ENCODE data around the gene MAP7. TPM values are rescaled to one million over a fixed set of nuclear protein-coding genes. Genes with fewer than 3 reads are reported as not detected.

The MAP7 gene
- total and polyA plus RNA-seq, 10 donors, result 0.67 to 4.9 (median 3.0) TPM

DNA sequence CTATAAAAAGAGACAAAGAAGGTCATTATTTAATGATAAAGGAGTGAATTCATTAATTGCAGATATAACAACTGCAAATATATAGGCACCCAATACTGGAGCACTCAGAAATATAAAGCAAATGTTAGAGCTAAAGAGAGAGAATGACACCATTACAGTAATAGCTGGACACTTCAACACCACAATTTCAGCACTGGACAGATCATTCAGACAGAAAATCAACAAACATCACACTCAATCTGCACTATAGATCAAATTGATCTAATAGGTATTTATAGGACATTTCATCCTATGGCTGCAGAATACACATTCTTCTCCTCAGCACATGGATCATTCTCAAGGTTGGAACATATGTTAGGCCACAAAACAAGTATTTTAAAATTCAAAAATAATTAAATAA, 72.7 kb downstream of the MAP7 start:
- Histone ChIP-seq H3K4me3 (no peak overlapping the region), H3K27me3 (replicated peaks in 1 of 7) (no peaks in the 10 kb centered on the region), H3K27ac (no peak overlapping the region), H3K36me3 (no peaks in the 10 kb centered on the region), H3K4me1 (no peaks in the 10 kb centered on the region), H3K9me3 (no peaks in the 10 kb centered on the region)
- no peak for DNase-seq
- TF ChIP-seq POLR2A (IDR thresholded peaks at IDR 0.05) (no peak), POLR2AphosphoS5 (IDR thresholded peaks at IDR 0.05) (no peak)
- TF ChIP-seq, protein P1, sequence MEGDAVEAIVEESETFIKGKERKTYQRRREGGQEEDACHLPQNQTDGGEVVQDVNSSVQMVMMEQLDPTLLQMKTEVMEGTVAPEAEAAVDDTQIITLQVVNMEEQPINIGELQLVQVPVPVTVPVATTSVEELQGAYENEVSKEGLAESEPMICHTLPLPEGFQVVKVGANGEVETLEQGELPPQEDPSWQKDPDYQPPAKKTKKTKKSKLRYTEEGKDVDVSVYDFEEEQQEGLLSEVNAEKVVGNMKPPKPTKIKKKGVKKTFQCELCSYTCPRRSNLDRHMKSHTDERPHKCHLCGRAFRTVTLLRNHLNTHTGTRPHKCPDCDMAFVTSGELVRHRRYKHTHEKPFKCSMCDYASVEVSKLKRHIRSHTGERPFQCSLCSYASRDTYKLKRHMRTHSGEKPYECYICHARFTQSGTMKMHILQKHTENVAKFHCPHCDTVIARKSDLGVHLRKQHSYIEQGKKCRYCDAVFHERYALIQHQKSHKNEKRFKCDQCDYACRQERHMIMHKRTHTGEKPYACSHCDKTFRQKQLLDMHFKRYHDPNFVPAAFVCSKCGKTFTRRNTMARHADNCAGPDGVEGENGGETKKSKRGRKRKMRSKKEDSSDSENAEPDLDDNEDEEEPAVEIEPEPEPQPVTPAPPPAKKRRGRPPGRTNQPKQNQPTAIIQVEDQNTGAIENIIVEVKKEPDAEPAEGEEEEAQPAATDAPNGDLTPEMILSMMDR (IDR thresholded peaks at IDR 0.05 in 8 of 11, conservative IDR thresholded peaks at IDR 0.05 in 3 of 11), result no peak
- intact Hi-C loops (cut with DNase I; ENCODE audit: low total_unique reads), result no loop called here

DNA sequence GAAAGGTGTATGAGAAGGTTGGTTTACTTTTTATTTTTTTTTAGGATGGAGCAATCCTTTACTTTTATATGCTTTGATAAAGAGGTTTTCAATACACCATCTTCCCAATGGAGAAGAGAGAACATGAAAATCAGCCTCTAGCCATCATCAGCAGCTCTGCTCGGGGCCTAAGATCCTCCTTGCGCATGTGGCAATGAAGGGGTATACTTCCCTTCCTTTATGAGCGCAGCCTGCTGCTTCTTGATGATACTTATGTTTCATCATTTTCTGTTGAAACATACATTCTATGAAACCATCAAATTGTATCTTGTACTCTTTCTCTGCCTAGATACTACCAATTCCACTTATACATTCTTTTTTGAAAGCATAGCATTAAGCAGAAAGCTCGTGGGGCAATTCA, 74.5 kb downstream of the MAP7 start:
- H3K27ac ChIP-seq, result no peak overlapping the region
- intact Hi-C loops (cut with DNase I; ENCODE audit: low total_unique reads), result no loop called here
- H3K4me3 ChIP-seq, result no peak overlapping the region
- peaks cover 0 to 7% (median 3%) of the 10 kb centered on the region in 6 donors for H3K4me1 ChIP-seq
- H3K27me3 ChIP-seq (replicated peaks in 1 of 7), result no peaks in the 10 kb centered on the region
- no peak for DNase-seq
- no peaks in the 10 kb centered on the region for H3K9me3 ChIP-seq
- WGBS, 5 donors, result 54 to 88% (median 82%) methylated on average over 4 of the region's 4 CpGs
- TF ChIP-seq POLR2AphosphoS5 (IDR thresholded peaks at IDR 0.05) (no peak), POLR2A (IDR thresholded peaks at IDR 0.05) (no peak)
- TF ChIP-seq, protein P1 (IDR thresholded peaks at IDR 0.05 in 8 of 11, conservative IDR thresholded peaks at IDR 0.05 in 3 of 11), result no peak
- H3K36me3 ChIP-seq, result no peaks in the 10 kb centered on the region

DNA sequence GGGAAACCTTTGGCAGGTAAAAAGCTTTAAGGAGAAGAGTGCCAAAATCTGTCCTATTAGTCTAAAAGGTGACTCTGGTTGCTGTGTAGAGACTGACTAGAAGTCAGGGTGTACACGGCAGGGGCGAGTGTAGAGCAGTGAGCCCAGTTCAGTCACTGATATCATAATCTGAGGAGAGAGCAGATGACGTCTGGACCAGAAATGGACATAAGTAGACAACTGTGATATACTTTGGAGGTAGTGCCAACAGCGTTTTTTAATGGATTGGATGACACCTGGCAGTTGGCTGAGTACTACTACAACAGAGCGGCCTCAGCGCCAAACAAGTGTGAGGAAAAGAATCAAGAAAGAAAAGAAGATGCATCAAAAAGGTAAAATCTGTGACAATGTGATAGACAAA, 76.0 kb downstream of the MAP7 start:
- no peaks in the 10 kb centered on the region for H3K27me3 ChIP-seq (replicated peaks in 1 of 7)
- WGBS, 5 donors, result 91 to 92% (median 91%) methylated on average over 6 of the region's 6 CpGs
- no peak overlapping the region for H3K4me3 ChIP-seq
- H3K4me1 ChIP-seq, result peaks cover 0 to 17% (median 3%) of the 10 kb centered on the region in 6 donors
- no peak for DNase-seq
- TF ChIP-seq POLR2A (IDR thresholded peaks at IDR 0.05), result no peak
- no peak for TF ChIP-seq POLR2AphosphoS5 (IDR thresholded peaks at IDR 0.05)
- TF ChIP-seq, protein P1 (IDR thresholded peaks at IDR 0.05 in 8 of 11, conservative IDR thresholded peaks at IDR 0.05 in 3 of 11), result no peak
- no peaks in the 10 kb centered on the region for H3K9me3 ChIP-seq
- no peak overlapping the region for H3K27ac ChIP-seq
- H3K36me3 ChIP-seq, result no peaks in the 10 kb centered on the region
- intact Hi-C loops (cut with DNase I; ENCODE audit: low total_unique reads), result no loop called here

DNA sequence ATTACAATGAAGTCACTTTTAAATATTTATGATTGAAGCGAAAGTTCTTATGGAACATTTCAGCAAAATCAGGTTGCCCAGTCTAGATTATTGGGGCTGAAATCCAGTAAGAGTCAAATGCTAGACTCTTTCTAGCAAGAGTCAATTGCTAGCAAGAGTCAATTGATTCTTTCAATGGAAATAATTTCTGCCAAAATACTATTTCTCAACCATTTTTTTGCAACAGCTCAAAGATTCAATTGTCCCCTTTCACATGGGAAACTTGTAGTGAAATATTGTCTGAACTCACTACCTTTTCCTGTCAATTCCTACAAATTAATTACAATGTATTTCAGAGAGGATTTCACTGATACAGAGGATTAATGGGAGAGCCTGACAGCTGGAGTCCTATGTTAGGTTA, 78.3 kb downstream of the MAP7 start:
- Histone ChIP-seq H3K9me3 (no peaks in the 10 kb centered on the region), H3K27me3 (replicated peaks in 1 of 7) (no peaks in the 10 kb centered on the region), H3K4me1 (peaks cover 0 to 18% (median 3%) of the 10 kb centered on the region in 6 donors), H3K36me3 (no peaks in the 10 kb centered on the region), H3K27ac (no peak overlapping the region), H3K4me3 (no peak overlapping the region)
- TF ChIP-seq, protein P1 (IDR thresholded peaks at IDR 0.05 in 8 of 11, conservative IDR thresholded peaks at IDR 0.05 in 3 of 11), result no peak
- TF ChIP-seq POLR2A (IDR thresholded peaks at IDR 0.05) (no peak), POLR2AphosphoS5 (IDR thresholded peaks at IDR 0.05) (no peak)
- intact Hi-C loops (cut with DNase I; ENCODE audit: low total_unique reads), result no loop called here
- DNase-seq, result no peak
- WGBS, 5 donors, result 89 to 97% (median 94%) methylated on average over 1 of the region's 1 CpG
